WTC11 (cell line): Measurements from ENCODE around the gene ATP5ME.

Experiments
- CREB1 ChIP-seq: sonication (generic); formaldehyde crosslinking; IDR thresholded peaks from 2 replicates; pipeline ENCODE4 v1.8.0; 2023; ENCODE audit warnings: mild to moderate bottlenecking, missing genetic modification reagents
- ESRRA ChIP-seq: sonication (generic); formaldehyde crosslinking; IDR thresholded peaks from 2 replicates; pipeline ENCODE4 v1.8.1; 2022; ENCODE audit warnings: mild to moderate bottlenecking, missing genetic modification reagents, borderline replicate concordance
- FOXP1 ChIP-seq: sonication (generic); formaldehyde crosslinking; IDR thresholded peaks from 2 replicates; pipeline ENCODE4 v1.8.0; 2022; ENCODE audit warnings: missing genetic modification reagents, mild to moderate bottlenecking, moderate library complexity, borderline replicate concordance
- TEAD4 ChIP-seq: sonication (generic); formaldehyde crosslinking; IDR thresholded peaks from 2 replicates; pipeline ENCODE4 v1.8.0; 2022; ENCODE audit warnings: mild to moderate bottlenecking, missing genetic modification reagents
- TP53 ChIP-seq: sonication (generic); formaldehyde crosslinking; IDR thresholded peaks from 2 replicates; pipeline ENCODE4 v1.8.1; 2023; ENCODE audit warnings: mild to moderate bottlenecking, missing genetic modification reagents
- TF ChIP-seq, protein P1 (sequence below): fragments of 200-600 bp; IDR thresholded peaks from 2 replicates; pipeline ENCODE4 v1.8.0; 2022; ENCODE audit warnings: antibody characterized with exemption
- TF ChIP-seq, protein P2 (sequence below): sonication (generic); formaldehyde crosslinking; IDR thresholded peaks from 2 replicates; pipeline ENCODE4 v1.8.1; 2023; ENCODE audit warnings: mild to moderate bottlenecking, missing genetic modification reagents, borderline replicate concordance

DNA sequence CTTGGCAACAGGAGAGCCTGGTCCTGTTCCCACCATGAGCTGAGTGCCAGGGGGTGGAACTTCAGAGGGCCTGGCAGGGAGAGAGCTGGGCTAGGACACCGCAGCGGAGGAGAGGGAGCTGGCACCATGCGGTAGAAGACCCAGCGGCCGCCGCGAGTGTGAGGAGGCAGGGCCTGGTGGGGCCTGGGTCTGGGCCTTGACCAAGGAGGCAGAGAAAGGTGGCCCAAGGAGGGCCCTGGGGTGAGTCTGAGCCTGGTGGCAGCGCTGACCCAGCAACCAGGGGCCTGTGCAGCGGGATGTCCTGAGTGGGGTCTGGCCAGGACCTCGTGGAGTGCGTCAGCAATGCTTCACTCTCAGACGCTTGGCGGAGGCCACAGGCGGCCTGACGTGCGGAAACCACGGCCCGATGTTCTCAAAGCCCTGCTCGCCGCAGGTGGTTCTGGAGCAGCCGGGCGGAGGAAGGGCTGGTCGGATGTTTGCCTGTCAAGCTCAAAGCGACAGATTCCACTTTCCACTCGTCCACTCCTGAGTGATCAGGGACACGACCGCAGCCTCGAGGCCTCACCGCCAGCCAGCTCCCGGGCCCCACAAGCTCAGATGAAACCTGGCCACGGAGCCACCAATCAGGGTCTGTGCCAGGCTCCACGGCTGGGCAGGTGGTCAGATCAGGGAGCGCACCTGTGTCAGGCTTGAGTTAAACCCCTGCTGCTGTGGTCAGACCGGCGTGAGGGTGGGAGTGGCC lies 20.8 kb downstream of the ATP5ME start:
- TF ChIP-seq, protein P1, sequence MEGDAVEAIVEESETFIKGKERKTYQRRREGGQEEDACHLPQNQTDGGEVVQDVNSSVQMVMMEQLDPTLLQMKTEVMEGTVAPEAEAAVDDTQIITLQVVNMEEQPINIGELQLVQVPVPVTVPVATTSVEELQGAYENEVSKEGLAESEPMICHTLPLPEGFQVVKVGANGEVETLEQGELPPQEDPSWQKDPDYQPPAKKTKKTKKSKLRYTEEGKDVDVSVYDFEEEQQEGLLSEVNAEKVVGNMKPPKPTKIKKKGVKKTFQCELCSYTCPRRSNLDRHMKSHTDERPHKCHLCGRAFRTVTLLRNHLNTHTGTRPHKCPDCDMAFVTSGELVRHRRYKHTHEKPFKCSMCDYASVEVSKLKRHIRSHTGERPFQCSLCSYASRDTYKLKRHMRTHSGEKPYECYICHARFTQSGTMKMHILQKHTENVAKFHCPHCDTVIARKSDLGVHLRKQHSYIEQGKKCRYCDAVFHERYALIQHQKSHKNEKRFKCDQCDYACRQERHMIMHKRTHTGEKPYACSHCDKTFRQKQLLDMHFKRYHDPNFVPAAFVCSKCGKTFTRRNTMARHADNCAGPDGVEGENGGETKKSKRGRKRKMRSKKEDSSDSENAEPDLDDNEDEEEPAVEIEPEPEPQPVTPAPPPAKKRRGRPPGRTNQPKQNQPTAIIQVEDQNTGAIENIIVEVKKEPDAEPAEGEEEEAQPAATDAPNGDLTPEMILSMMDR = no peak
- TF ChIP-seq TP53 (CRISPR knock-in tag) (no peak), FOXP1 (no peak), CREB1 (no peak), ESRRA (no peak), TEAD4 (CRISPR knock-in tag) (no peak)
- TF ChIP-seq, protein P2, sequence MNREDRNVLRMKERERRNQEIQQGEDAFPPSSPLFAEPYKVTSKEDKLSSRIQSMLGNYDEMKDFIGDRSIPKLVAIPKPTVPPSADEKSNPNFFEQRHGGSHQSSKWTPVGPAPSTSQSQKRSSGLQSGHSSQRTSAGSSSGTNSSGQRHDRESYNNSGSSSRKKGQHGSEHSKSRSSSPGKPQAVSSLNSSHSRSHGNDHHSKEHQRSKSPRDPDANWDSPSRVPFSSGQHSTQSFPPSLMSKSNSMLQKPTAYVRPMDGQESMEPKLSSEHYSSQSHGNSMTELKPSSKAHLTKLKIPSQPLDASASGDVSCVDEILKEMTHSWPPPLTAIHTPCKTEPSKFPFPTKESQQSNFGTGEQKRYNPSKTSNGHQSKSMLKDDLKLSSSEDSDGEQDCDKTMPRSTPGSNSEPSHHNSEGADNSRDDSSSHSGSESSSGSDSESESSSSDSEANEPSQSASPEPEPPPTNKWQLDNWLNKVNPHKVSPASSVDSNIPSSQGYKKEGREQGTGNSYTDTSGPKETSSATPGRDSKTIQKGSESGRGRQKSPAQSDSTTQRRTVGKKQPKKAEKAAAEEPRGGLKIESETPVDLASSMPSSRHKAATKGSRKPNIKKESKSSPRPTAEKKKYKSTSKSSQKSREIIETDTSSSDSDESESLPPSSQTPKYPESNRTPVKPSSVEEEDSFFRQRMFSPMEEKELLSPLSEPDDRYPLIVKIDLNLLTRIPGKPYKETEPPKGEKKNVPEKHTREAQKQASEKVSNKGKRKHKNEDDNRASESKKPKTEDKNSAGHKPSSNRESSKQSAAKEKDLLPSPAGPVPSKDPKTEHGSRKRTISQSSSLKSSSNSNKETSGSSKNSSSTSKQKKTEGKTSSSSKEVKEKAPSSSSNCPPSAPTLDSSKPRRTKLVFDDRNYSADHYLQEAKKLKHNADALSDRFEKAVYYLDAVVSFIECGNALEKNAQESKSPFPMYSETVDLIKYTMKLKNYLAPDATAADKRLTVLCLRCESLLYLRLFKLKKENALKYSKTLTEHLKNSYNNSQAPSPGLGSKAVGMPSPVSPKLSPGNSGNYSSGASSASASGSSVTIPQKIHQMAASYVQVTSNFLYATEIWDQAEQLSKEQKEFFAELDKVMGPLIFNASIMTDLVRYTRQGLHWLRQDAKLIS (CRISPR knock-in tag) = no peak
